Tibial nerve (tissue), 4 donors: ENCODE measurements around the gene ACY1. TPM values are rescaled to one million over a fixed set of nuclear protein-coding genes. Genes with fewer than 3 reads are reported as not detected.
A peak's percentile ranks its signal among the peaks of the same experiment; 100 is the strongest.

Experiments used
- DNase-seq, 2 donors: peaks; one replicate each; pipeline ENCODE4 v3.0.0-alpha.2; 2019; ENCODE audit warnings: low spot score in 2 of 2
- H3K27ac ChIP-seq, 4 donors: fragments of 200-600 bp; sonication (generic) in 3 of 4; one replicate each; pipeline ENCODE4 v1.5.1; 2017 to 2019; ENCODE audit warnings: mild to moderate bottlenecking in 1 of 4
- H3K27me3 ChIP-seq, 2 donors: fragments of 200-600 bp; sonication (generic) in 1 of 2; one replicate each; pipeline versions ENCODE4 v1.5.1 to v1.6.0; 2017 to 2019
- H3K36me3 ChIP-seq, 3 donors: fragments of 200-600 bp; sonication (generic); one replicate each; pipeline ENCODE4 v1.5.1; 2018 to 2019
- H3K4me1 ChIP-seq, 4 donors: fragments of 200-600 bp; sonication (generic) in 3 of 4; one replicate each; pipeline ENCODE4 v1.5.1; 2017 to 2019
- H3K4me3 ChIP-seq, 4 donors: fragments of 200-600 bp; sonication (generic) in 3 of 4; one replicate each; pipeline ENCODE4 v1.5.1; 2017 to 2019; ENCODE audit warnings: mild to moderate bottlenecking in 1 of 4, moderate library complexity in 1 of 4
- H3K9me3 ChIP-seq, 4 donors: fragments of 200-600 bp; sonication (generic) in 3 of 4; one replicate each; pipeline ENCODE4 v1.5.1; 2017 to 2019
- CTCF ChIP-seq, 5 experiments: fragments of 200-600 bp in 3 of 5; fragments of 450-650 bp in 2 of 5; sonication (generic) in 3 of 5; IDR thresholded peaks; one replicate each; pipeline ENCODE4 v1.5.1; 2016 to 2019; ENCODE audit warnings: antibody characterized with exemption in 5 of 5, mild to moderate bottlenecking in 3 of 5, moderate library complexity in 2 of 5
- EP300 ChIP-seq, 2 donors: sonication (generic); formaldehyde crosslinking; IDR thresholded peaks; one replicate each; pipeline ENCODE4 v1.6.1; 2017; ENCODE audit warnings: antibody characterized with exemption in 2 of 2, mild to moderate bottlenecking in 1 of 2
- POLR2A ChIP-seq, 2 donors: fragments of 450-650 bp; IDR thresholded peaks; one replicate each; pipeline ENCODE4 v1.6.1; 2017; ENCODE audit warnings: antibody characterized with exemption in 2 of 2, mild to moderate bottlenecking in 2 of 2, moderate library complexity in 2 of 2
- WGBS, 2 donors: methylation state at CpG; one replicate each; pipeline ENCODE4 v1.1.5; 2018; 5-methylcytosine and 5-hydroxymethylcytosine counted together
- total RNA-seq, 4 donors: library from RNA; depleted of rRNA; stranded (reverse); fragments of >200 nt; gene quantifications; one replicate each; pipeline ENCODE4 v1.1.0, GENCODE V29; 2016

The ACY1 gene
- total RNA-seq, 4 donors from 2014 or later: 32.2 to 61.0 (median 45.6) TPM

- TF ChIP-seq EP300 (IDR thresholded peaks at IDR 0.05): peak in 1 of 2 donors; percentile 34
- TF ChIP-seq CTCF (IDR thresholded peaks at IDR 0.05): peak; percentile 26 to 80 (median 62)
- no peak for TF ChIP-seq POLR2A (IDR thresholded peaks at IDR 0.05)
- 50 to 51% methylated on average over 15 to 16 of the region's 16 CpGs for WGBS, 2 donors
- DNase-seq: no peak
These were observed 20.9 kb downstream of the ACY1 start for GRCh38 chr3:52004163-52004787.

GRCh38 chr3:52004906-52005395 is 21.6 kb downstream of the ACY1 start:
- Histone ChIP-seq H3K4me1 (peaks cover 0 to 33% (median 12%) of the 10 kb centered on the region in 4 donors), H3K36me3 (no peaks in the 10 kb centered on the region), H3K27ac (peak overlapping the region in 2 of 4 donors; percentile 56 to 67), H3K9me3 (no peaks in the 10 kb centered on the region), H3K27me3 (no peaks in the 10 kb centered on the region), H3K4me3 (no peak overlapping the region)
- 90 to 93% methylated on average over 3 to 4 of the region's 4 CpGs for WGBS, 2 donors
- no peak for DNase-seq
- no peak for TF ChIP-seq CTCF (IDR thresholded peaks at IDR 0.05)

More at GRCh38 chr3:52004163-52004787, 20.9 kb downstream of the ACY1 start:
- Histone ChIP-seq H3K27me3 (no peaks in the 10 kb centered on the region), H3K9me3 (no peaks in the 10 kb centered on the region), H3K36me3 (no peaks in the 10 kb centered on the region), H3K4me1 (peaks cover 0 to 33% (median 12%) of the 10 kb centered on the region in 4 donors), H3K27ac (peak overlapping the region in 2 of 4 donors; percentile 56 to 67), H3K4me3 (no peak overlapping the region)

DNA sequence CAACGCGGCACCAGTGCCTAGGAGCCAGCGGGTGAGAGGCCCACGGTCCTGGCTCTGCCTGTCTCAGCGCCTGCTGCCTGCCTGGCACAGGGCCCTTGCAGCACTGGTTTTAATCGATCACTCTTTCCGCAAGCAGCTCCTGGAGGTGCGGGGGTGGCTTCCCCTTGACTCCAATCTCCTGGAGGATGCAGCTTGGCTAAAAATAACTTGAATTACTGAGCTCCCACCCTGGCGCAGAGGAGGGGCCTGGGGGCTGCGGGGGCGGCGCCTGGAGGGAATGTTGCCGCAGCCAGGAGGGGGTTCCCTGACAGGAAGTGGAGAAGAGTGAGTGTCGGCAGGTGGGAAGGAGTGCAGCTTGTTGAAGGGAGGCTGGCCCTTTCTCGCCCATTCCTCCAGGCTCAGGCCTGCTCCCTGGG is 22.2 kb downstream of the ACY1 start:
- H3K27me3 ChIP-seq: no peaks in the 10 kb centered on the region
- peaks cover 0 to 33% (median 12%) of the 10 kb centered on the region in 4 donors for H3K4me1 ChIP-seq
- no peak for TF ChIP-seq EP300 (IDR thresholded peaks at IDR 0.05)
- no peak for TF ChIP-seq POLR2A (IDR thresholded peaks at IDR 0.05)
- TF ChIP-seq CTCF (IDR thresholded peaks at IDR 0.05): no peak
- 2 to 4% methylated on average over 6 to 12 of the region's 15 CpGs for WGBS, 2 donors
- H3K36me3 ChIP-seq: no peaks in the 10 kb centered on the region
- DNase-seq: no peak
- H3K9me3 ChIP-seq: no peaks in the 10 kb centered on the region
- no peak overlapping the region for H3K4me3 ChIP-seq
- H3K27ac ChIP-seq: peak overlapping the region in 2 of 4 donors; percentile 56 to 67

DNA sequence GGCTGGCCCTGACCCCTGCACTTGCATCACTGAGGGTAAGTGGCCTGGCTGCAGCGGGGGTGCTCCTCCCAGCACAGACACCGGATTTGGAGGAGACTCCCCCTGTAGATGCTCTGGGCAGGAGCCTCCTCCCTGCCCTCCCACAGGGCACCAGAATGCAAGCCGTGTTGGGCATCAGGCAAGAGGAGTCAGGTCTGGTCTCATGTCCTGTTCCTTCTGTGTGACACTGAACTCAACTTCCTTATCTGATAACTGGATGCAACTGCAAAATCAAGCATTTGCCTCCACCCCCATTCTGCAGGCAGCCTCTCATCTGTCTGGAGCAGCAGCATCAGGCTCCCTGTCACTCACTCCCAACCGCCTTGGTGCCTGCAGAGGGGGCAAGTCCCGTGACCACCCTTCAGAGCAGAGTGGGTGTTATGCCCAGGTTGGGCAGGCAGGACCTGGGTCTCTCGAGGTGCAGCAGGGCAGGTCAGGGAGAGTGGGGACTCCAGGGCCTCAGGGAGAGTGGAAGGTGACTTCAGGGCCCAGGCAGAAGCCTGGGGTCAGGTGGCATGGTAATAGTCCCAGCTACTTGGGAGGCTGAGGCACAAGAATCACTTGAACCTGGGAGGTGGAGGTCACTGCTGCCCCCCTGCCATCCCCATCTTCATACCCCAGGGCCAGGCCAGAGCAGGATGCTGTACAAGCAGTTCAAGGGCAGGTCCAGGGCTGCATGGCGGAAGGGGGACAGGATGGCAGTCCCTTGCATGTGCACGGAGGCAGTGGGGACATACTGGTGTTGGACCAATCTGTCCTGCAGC is 22.9 kb downstream of the ACY1 start:
- H3K27ac ChIP-seq: peak overlapping the region in 2 of 4 donors; percentile 56 to 67

More for the DNA sequence above, 22.9 kb downstream of the ACY1 start:
- Histone ChIP-seq H3K9me3 (no peaks in the 10 kb centered on the region), H3K4me1 (peaks cover 0 to 33% (median 12%) of the 10 kb centered on the region in 4 donors), H3K36me3 (no peaks in the 10 kb centered on the region), H3K27me3 (no peaks in the 10 kb centered on the region), H3K4me3 (no peak overlapping the region)
- TF ChIP-seq POLR2A (IDR thresholded peaks at IDR 0.05) (no peak), CTCF (IDR thresholded peaks at IDR 0.05) (no peak), EP300 (IDR thresholded peaks at IDR 0.05) (no peak)
- WGBS, 2 donors: 47 to 49% methylated on average over 5 to 6 of the region's 8 CpGs
- DNase-seq: no peak
